ENCODE data around the gene IL12A.

DNA sequence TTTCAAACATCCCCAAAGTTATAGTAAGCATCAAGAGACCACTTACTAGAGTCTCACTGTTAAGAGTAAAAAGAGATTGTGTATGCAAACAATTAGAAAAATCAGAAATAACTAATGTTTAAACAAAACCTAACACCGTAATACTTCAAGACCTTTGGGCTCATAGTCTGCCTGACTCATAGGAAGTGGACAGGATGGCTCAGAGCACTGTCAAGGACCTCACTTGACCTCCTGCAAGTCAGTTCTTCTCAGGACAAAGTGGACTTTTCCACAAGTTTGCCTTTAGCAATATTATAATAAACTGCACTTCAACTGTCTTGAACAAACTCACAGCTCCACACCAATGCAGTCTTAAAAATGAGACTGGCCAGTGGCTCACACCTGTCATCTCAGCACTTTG lies 34.8 kb downstream of the IL12A start:
- TF ChIP-seq, protein P1, sequence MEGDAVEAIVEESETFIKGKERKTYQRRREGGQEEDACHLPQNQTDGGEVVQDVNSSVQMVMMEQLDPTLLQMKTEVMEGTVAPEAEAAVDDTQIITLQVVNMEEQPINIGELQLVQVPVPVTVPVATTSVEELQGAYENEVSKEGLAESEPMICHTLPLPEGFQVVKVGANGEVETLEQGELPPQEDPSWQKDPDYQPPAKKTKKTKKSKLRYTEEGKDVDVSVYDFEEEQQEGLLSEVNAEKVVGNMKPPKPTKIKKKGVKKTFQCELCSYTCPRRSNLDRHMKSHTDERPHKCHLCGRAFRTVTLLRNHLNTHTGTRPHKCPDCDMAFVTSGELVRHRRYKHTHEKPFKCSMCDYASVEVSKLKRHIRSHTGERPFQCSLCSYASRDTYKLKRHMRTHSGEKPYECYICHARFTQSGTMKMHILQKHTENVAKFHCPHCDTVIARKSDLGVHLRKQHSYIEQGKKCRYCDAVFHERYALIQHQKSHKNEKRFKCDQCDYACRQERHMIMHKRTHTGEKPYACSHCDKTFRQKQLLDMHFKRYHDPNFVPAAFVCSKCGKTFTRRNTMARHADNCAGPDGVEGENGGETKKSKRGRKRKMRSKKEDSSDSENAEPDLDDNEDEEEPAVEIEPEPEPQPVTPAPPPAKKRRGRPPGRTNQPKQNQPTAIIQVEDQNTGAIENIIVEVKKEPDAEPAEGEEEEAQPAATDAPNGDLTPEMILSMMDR (IDR thresholded peaks at IDR 0.05; ENCODE audit: control extremely low read depth in 1 of 3, insufficient read depth in 1 of 3, low read depth in 1 of 3, low read length in 3 of 3): no peak
- TF ChIP-seq TAF1 (IDR thresholded peaks at IDR 0.05; ENCODE audit: low read depth, low read length): no peak
- TF ChIP-seq EP300 (IDR thresholded peaks at IDR 0.05; ENCODE audit: borderline replicate concordance in 1 of 2, low read depth in 2 of 2, low read length in 2 of 2): no peak
- TF ChIP-seq RAD21 (IDR thresholded peaks at IDR 0.05 in 1 of 2, conservative IDR thresholded peaks at IDR 0.05 in 1 of 2; ENCODE audit: low read depth in 2 of 2, low read length in 2 of 2): no peak
- TF ChIP-seq, protein P2, sequence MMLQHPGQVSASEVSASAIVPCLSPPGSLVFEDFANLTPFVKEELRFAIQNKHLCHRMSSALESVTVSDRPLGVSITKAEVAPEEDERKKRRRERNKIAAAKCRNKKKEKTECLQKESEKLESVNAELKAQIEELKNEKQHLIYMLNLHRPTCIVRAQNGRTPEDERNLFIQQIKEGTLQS (IDR thresholded peaks at IDR 0.05; ENCODE audit: insufficient read depth, low read depth, low read length): no peak
- no peak for TF ChIP-seq TBP (IDR thresholded peaks at IDR 0.05; ENCODE audit: low read depth, low read length)
- TF ChIP-seq POLR2A (IDR thresholded peaks at IDR 0.05; ENCODE audit: control extremely low read depth in 1 of 2, low read depth in 2 of 2, low read length in 2 of 2): no peak
- TF ChIP-seq RBBP5 (IDR thresholded peaks at IDR 0.05; ENCODE audit: borderline replicate concordance, low read depth, low read length): no peak
- TF ChIP-seq ZNF274 (IDR thresholded peaks at IDR 0.05; ENCODE audit: borderline replicate concordance, extremely low read depth, low read length): no peak
- TF ChIP-seq, protein P3, sequence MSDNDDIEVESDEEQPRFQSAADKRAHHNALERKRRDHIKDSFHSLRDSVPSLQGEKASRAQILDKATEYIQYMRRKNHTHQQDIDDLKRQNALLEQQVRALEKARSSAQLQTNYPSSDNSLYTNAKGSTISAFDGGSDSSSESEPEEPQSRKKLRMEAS (IDR thresholded peaks at IDR 0.05): no peak
- no peak for TF ChIP-seq YY1 (IDR thresholded peaks at IDR 0.05; ENCODE audit: low read depth, low read length)
- no peak for TF ChIP-seq SIN3A (conservative IDR thresholded peaks at IDR 0.05 in 1 of 2, IDR thresholded peaks at IDR 0.05 in 1 of 2; ENCODE audit: low read depth in 1 of 2, low read length in 2 of 2)
- no peak for TF ChIP-seq CHD2 (IDR thresholded peaks at IDR 0.05; ENCODE audit: low read length)
- no peak for TF ChIP-seq POLR2AphosphoS5 (IDR thresholded peaks at IDR 0.05; ENCODE audit: low read depth, low read length)
